NCI-H345 treated with DMSO at 0.1 percent for 48 hours (cell line): Measurements from ENCODE around the gene FMO2.
"Not testable (repeated sequence)": the region's sequence is repeated elsewhere in the genome, so short reads cannot be mapped to it uniquely, and the experiment has no call there.

Experiments
- DNase-seq: peaks from one replicate; lab custom pipeline; 2025; ENCODE audit not compliant: unreplicated experiment; lab: John Stamatoyannopoulos, UW

The FMO2 gene

DNA sequence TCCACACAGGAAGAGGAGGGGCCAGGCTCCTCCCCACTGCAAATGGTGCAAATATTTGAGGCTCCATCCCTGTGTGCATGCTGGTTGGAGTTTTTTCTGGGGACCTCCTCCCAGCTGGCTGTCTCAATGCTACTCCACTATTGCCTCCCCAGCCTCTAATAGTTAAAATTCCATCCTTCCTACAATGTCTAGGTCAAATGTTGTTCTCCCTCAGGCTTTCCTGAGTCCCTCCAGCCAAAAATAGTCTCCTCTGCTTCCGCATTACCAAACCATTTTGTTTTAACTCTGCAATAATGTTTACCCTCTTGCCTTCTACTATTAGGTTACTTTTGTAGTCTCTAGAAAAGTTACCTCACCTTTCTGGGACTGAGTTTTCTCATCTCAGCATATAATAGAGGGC, 33.6 kb downstream of the FMO2 start:
- no peak for DNase-seq

- no peak for DNase-seq
These were observed 34.4 kb downstream of the FMO2 start for GRCh38 chr1:171219346-171220080.

DNA sequence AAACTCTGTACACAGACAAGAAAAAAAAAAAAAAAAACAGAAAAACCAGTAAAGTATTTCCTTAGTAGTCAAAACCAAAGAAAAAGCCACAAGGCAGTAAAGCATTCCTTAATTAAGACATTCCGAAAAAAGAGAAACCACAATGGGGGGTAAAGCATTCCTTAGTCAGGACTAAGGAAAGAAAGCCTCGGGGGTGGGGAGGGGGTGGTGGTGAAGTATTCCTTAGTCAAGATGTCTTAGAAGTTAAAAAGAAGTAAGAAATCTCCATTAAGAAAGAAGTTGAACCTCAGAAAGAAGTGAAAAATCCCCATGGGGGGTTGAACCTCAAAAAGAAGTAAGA, 35.0 kb downstream of the FMO2 start:
- no peak for DNase-seq

DNA sequence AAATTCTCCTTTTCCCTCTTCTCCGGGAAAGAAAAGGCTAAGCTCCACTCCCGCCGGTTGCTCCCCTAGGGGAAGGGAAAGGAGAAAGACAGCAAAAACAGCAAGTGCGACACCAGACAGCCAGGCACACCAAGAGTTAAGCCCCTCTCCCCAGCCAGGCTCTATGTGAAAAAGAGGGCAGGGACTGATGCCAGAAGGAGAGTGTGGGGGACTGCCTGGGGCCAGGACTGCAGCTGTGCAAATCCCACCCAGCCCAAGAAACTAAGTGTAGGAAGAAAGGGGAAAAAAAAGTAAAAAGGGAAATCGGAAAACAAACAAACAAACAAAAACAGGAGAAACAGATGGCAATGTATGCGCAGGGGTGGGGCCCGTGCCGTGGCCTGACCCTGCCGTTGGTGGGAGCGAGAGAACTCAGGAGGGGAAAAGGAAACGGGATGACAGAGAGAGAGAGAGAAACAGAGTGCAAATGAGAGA, 35.5 kb downstream of the FMO2 start:
- DNase-seq: no peak

GRCh38 chr1:171221665-171222591, 36.8 kb downstream of the FMO2 start:
- DNase-seq: no peak

GRCh38 chr1:171222936-171223335, 37.8 kb downstream of the FMO2 start:
- no peak for DNase-seq

DNA sequence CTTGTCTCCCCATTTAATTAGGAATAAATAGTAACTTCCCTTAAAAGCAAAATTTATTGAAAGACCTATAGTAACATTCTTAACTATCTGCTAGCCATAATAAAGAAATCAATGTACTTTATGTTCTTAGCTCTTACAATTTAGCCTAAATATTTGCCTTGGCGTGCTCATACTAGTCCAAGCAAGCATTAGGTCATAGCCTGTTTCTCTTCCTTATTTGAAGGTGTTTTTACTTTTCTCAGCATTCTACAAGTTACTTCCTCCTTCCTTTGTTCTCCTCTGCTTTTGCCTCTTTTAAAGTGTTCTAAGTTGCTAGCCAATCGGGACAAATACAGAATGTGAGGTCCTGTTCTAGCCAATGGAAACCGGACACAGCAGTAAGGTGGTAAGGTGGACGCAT, 39.2 kb downstream of the FMO2 start:
- DNase-seq: not testable (repeated sequence)

GRCh38 chr1:171226747-171227370, 41.8 kb downstream of the FMO2 start:
- peak; percentile 56 for DNase-seq

DNA sequence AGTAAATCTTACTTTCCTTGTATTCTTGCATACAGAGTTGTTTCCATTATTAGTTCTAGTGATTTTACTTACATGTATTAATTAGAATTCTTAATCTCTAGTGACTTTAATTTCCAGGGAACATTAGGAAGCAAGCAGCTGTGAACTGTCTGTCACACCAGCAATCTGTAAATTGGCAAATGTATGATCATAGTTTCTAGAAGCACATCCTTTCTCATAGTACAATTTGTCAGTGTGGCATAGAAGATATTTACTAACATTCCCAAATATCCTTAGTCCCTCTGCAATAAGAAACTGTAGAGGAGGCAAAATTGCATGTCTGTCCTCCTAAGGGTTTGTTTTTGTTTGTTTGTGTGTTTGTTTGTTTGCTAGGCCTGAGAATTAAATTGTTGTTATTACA, 46.2 kb downstream of the FMO2 start:
- DNase-seq: no peak

- no peak for DNase-seq
These were observed 48.1 kb downstream of the FMO2 start for GRCh38 chr1:171233183-171233582.

DNA sequence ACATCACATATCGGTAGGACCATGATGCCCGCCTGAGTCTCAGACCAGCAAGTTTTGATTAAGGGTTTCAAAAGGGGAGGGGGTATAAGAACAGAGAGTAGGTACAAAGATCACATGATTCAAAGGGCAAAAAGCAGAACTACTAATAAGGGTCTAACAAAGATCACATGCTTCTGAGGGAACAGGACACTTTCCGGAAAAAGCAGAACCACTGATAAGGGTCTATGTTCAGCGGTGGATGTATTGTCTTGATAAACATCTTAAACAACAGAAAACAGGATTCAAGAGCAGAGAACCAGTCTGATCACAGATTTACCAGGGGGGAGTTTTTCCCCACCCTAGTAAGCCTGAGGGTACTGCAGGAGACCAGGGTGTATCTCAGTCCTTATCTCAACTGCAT, 51.1 kb downstream of the FMO2 start:
- DNase-seq: not testable (repeated sequence)

DNA sequence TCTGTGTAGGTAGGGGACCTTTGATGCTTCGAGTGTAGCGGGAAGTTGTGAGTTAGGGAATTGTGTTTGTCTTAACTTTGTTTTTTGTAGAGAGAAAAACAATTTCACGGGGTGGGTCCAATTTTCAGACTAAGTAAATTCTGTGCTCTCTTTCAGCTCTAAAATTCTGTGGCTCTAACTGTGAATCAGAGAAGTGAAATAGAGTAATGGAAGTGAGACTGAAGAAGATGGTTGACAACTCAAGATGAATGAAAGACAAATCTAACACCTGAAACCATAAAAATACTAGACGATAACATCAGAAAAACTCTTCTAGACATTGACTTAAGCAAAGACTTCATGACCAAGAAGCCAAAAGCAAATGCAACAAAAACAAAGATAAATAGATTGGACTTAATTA, 58.8 kb downstream of the FMO2 start:
- DNase-seq: no peak

DNA sequence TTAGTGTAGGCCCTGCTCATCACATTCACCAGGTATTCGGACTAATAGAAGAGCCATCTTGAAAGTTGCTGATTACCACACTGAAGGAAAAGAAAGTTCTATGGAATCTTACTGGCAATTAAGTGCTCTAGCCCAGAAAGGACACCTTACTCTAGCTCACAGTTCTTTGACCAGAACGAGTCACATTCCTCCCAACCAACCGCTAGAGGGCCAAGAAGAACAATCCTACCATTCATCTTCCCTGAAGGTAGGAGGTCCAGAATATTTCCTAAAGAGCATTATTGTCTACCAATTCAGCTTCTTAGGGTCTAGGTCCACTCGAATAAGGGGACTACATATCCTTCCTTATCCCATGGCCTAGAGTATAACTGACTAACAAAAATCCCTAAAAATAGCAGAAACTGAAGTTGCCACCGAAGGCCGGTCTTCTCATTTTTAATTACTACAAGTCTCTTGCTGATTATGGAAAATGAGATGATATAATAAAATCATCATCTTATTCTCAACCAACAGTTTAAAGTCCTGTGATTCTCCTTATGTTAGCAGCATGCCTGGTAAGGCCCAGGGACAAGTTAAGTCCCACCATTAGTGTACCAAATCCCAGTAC, 60.5 kb downstream of the FMO2 start:
- DNase-seq: peak; percentile 7

DNA sequence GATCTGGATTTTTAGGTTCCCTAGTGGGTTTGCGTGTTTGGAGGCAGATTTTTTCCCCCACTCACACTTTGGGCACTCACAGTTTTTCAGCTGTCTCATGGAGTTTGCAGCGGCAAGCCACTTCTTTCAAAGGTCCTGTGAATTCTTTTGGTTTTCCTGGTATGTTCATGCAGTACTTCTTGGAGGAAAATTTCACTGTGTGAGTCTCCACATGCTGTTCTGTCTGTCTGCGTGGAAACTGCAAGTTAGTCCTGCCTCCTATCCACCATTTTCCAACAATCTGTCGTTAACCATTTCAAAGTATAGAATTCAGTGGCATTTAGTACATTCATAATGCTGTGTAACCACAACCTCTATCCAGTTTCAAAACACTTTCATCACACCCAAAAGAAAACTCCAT, 62.4 kb downstream of the FMO2 start:
- DNase-seq: no peak

DNA sequence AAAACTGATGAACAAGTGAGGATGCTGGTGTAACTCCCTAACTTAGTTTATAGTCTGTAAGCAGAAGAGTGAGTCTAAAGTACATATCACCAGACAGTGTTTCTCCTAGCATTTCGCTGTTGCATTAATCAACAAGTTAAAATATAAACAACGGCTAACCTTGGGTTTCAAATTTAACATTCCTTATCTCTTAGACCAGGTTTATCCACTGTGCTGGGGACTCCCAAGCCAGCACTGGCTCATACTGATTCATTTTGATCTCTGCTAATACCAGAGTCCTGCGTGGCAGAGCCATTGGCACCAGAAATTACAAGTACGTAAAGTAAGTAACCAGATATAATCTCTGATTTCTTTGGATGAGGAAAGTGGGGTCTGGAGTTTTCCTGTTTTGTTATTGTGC, 63.2 kb downstream of the FMO2 start, which contains the start of gene FMO1:
Gene FMO1 (plus strand): TSS at position 193 of the 400 bp plus-strand sequence. CDS start 9,594 bp downstream, outside the sequence.
- no peak for DNase-seq

GRCh38 chr1:171248841-171249240, 63.7 kb downstream of the FMO2 start:
- DNase-seq: no peak

DNA sequence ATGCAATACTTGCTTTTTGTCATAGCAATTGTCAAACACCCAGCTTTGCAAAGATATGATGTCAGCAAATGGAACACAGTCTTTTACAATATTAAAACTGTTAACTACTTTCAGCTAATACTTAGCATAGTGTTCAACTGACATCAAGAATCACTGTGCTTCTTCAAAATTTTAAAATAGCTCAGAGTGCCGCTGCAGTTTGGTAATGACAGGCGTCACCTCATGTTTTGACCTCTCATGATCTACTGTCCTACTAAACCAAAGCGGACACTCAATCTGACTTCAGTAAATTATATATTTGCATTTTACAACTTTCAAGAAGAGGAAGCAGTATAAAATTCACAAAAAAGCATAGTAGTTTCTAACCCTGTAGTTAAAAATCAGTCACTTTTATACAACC, 65.2 kb downstream of the FMO2 start:
- no peak for DNase-seq

- peak; percentile 48 for DNase-seq
These were observed 66.2 kb downstream of the FMO2 start for GRCh38 chr1:171251042-171251951.

- no peak for DNase-seq
These were observed 66.8 kb downstream of the FMO2 start for GRCh38 chr1:171251952-171252300.

- no peak for DNase-seq
These were observed 67.4 kb downstream of the FMO2 start for GRCh38 chr1:171252482-171252881.
